Activated CD8-positive, alpha-beta memory T cell treated with anti-CD3 and anti-CD28 coated beads for 36 hours (primary cell): ENCODE measurements around the gene MEIOSIN. TPM values are rescaled to one million over a fixed set of nuclear protein-coding genes. Genes with fewer than 3 reads are reported as not detected.

Source experiments
- CTCF ChIA-PET: fragments of 350-600 bp; sonication (Branson Sonifier 250); formaldehyde crosslinking; loops from one replicate; lab custom pipeline; 2021; ENCODE audit warnings: antibody characterized with exemption; lab: Charles Lee
- POLR2A ChIA-PET: fragments of 350-600 bp; sonication (Branson Sonifier 250); formaldehyde crosslinking; loops from one replicate; lab custom pipeline; 2021; ENCODE audit warnings: antibody characterized with exemption; lab: Charles Lee
- total RNA-seq, 2 experiments: library from RNA; stranded (reverse); gene quantifications; one replicate each; pipeline ENCODE4 v1.2.3, GENCODE V29; 2021

The MEIOSIN gene
- total RNA-seq, 2 experiments from 2014 or later, result 0.08 to 0.11 TPM

DNA sequence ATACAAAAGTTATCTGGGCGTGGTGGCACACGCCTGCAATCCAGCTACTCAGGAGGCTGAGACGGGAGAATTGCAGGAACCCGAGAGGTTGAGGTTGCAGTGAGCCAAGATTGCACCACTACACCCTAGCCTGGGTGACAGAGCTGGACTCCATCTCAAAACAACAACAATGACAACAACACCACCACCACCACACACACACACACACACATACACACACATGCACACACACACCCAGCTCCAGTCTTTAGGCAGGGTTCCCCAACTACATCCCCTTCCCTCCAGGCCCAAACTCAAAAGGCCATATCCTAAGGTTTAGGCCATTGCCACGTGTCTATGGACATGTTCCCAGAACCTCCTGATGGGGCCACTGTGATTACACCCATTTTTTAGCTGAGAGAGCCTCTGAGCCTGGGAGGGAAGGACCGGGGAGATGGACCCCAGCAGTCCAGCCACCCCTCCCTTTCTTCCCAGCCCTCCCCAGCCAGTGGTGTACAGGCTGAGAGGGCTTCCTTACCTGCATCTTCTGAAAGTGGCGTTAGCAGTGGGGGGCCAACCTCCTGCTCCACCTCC, 68.5 kb downstream of the MEIOSIN start:
- ChIA-PET POLR2A (no interaction called here), CTCF (interaction anchor here (0.7 to 4.4 kb wide), 3 partner anchors 15 to 32 kb away, joined by 3 to 43 read pairs (median 10); partner anchors contain the start of gene SIX5)

DNA sequence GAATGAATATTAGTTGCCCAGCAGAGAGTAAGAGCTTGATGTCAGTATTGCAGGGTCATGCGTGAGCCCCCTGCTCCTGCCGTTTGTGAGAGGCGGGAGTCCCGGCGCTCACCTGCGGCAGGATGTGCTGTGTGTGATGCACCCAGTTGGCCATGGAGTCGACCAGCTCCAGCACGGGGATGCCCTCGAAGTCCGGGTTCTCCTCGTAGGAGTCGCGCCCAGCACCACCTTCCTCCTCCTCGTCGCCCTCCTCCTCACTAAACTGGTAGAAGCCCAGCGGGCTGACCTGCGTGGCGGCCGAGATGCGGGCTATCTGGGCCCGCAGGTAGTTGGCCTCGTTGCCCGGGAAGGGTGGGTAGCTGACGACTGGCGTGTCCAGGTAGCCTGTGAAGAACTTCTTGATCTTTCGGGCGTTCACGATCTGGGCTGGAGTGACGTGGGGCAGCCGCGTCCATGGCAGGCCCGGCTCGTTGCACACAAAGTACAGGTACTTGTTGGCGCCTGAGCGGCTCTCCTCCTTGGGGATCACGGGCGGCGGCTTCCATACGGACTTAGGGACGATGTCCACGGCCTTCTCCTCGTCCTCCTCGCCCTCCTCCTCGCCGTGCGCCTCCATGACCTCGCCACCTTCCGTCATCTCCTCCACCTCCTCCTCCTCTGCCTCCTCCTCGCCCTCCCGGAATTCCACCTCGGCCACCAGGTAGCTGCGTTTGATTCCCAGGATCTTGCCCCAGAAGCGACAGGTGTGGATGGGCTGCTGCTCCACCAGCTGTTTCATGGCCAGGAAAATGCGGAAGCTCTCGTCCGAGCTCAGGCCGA, 71.1 kb downstream of the MEIOSIN start:
- ChIA-PET POLR2A (interaction anchor here (0.6 kb wide), 2 partner anchors 13 to 1239 kb away, joined by 3 to 6 read pairs; no protein-coding TSS in a partner anchor), CTCF (interaction anchor here (0.6 to 1.6 kb wide), 6 partner anchors 10 to 52 kb away, joined by 3 to 6 read pairs (median 3); partner anchors contain the start of gene SIX5)

DNA sequence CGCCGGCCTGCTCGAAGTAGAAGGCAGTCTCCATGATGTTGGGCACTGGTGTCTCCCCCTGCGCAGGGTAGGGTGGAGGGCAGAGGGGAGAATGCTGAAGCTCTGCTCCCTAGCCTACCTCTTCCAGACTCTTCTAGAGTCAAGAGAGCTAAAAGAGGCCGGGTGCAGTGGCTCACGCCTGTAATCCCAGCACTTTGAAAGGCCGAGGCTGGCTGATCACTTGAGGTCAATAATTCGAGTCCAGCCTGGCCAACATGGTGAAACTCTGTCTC, 71.7 kb downstream of the MEIOSIN start:
- CTCF ChIA-PET, result interaction anchor here (0.6 to 1.6 kb wide), 2 partner anchors 11 to 16 kb away, joined by 3 read pairs; no protein-coding TSS in a partner anchor
- POLR2A ChIA-PET, result interaction anchor here (0.6 kb wide), 1 partner anchor 1238 kb away, joined by 6 read pairs; no protein-coding TSS in a partner anchor

DNA sequence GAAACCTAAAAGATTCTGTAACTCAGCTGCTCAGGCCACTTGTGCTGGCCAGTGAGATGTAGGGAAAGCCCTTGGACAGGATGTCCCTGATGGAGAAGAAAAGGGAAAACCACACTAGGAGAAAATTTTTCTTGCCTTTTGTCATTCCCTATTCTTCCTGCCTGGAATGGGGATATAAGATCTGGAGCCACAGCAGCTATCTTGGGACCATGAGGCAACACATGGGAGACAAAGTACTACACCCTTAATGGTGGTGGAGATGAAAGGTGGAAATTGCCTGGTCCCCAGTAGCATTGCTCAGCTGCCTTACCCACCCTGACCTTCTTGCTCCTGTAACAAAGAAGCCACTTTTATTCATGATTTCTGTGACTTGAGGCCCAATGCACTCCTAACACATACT, 72.5 kb downstream of the MEIOSIN start:
- POLR2A ChIA-PET, result no interaction called here
- CTCF ChIA-PET, result no interaction called here

DNA sequence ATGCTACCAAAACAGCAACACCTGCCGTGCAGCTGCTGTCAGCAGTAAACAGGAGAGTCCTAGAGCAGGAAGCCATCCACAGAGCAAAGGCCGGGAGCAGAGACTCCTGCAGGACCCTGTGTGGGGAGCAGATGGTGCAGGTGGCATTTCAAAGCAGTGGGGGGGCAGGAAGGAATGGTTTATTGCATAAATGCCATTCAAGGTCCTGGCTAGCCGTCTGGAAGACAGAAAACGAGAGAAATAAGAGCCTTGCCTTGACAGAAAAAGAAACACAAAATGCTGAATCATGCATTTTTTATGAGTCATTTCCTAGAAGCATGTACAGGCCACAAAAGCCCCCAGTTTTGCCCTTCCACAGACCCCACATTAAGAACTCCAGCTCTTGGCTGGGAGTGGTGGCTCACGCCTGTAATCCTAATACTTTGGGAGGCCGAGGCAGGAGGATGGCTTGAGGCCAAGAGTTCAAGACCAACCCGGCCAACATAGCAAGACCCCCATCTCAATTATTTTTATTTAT, 76.5 kb downstream of the MEIOSIN start:
- CTCF ChIA-PET, result interaction anchor here (0.6 to 1.1 kb wide), 2 partner anchors 60 to 86 kb away, joined by 3 to 4 read pairs; no protein-coding TSS in a partner anchor
- POLR2A ChIA-PET, result no interaction called here

DNA sequence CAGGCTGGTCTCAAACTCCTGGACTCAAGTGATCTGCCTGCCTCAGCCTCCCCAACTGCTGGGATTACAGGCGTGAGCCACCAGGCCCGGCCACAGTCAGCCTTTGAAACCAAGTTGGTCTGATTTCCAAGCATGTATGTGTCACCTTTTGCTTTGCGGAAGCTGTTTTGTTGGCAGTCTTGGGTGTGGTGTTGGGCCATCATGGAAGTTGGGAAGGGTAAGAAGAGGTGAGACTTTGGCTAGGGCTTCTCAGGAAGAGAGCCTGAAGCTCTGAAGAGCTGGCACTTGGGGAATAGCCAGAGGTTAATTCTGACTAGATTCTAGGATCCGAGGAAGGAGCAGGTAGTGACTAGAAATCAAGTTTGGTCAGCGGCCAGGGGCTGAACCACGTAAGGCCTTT, 79.1 kb downstream of the MEIOSIN start:
- POLR2A ChIA-PET, result interaction anchor here (1.1 kb wide), 1 partner anchor 39 kb away, joined by 3 read pairs; no protein-coding TSS in a partner anchor
- CTCF ChIA-PET, result no interaction called here

Other genes starting within 250 kb of the MEIOSIN start
- 1 to 10 TPM; 2.1 to 2.5 TPM for gene RTN2, start 236.4 kb upstream of the MEIOSIN start, total RNA-seq
- 1 to 10 TPM; 2.0 to 3.0 TPM for gene PPM1N, start 235.0 kb upstream of the MEIOSIN start, total RNA-seq
- 100 to 1,000 TPM; 186 to 193 TPM for gene VASP, start 226.0 kb upstream of the MEIOSIN start, total RNA-seq
- gene OPA3, start 148.6 kb upstream of the MEIOSIN start, total RNA-seq, result 10 to 100 TPM; 14.0 to 14.5 TPM
- gene GPR4, start 131.2 kb upstream of the MEIOSIN start, total RNA-seq, result not detected
- gene EML2, start 94.0 kb upstream of the MEIOSIN start, total RNA-seq, result 100 to 1,000 TPM; 121 to 122 TPM
- 1 to 10 TPM; 2.4 to 2.8 TPM for gene GIPR, start 65.2 kb upstream of the MEIOSIN start, total RNA-seq
- gene SNRPD2, start 41.5 kb upstream of the MEIOSIN start, total RNA-seq, result 100 to 1,000 TPM; 777 to 805 TPM
- gene QPCTL, start 40.8 kb upstream of the MEIOSIN start, total RNA-seq, result 10 to 100 TPM; 17.9 to 20.1 TPM
- gene FBXO46, start 2.5 kb upstream of the MEIOSIN start, total RNA-seq, result 10 to 100 TPM; 26.5 to 30.4 TPM
- 1 to 10 TPM; 2.0 to 2.5 TPM for gene SIX5, start 35.8 kb downstream of the MEIOSIN start, total RNA-seq
- 10 to 100 TPM; 19.0 to 22.2 TPM for gene DMPK, start 49.1 kb downstream of the MEIOSIN start, total RNA-seq
- 10 to 100 TPM; 55.3 to 56.3 TPM for gene DMWD, start 59.4 kb downstream of the MEIOSIN start, total RNA-seq
- gene RSPH6A, start 81.9 kb downstream of the MEIOSIN start, total RNA-seq, result under 1 TPM; 0.17 to 0.23 TPM
- gene SYMPK, start 129.7 kb downstream of the MEIOSIN start, total RNA-seq, result 100 to 1,000 TPM; 117 to 124 TPM
- under 1 TPM; 0.52 to 0.74 TPM for gene FOXA3, start 130.9 kb downstream of the MEIOSIN start, total RNA-seq
- gene IRF2BP1, start 152.7 kb downstream of the MEIOSIN start, total RNA-seq, result 10 to 100 TPM; 14.6 to 16.1 TPM
- 1 to 10 TPM; 5.9 to 6.0 TPM for gene MYPOP, start 169.2 kb downstream of the MEIOSIN start, total RNA-seq
- not detected for gene NANOS2, start 181.3 kb downstream of the MEIOSIN start, total RNA-seq
- not detected for gene NOVA2, start 240.4 kb downstream of the MEIOSIN start, total RNA-seq